HepG2 (cell line): ENCODE data around the gene HSD3B7. TPM values are rescaled to one million over a fixed set of nuclear protein-coding genes. Genes with fewer than 3 reads are reported as not detected.

Experiments used
- CC2D1A ChIP-seq: sonication (generic); formaldehyde crosslinking; IDR thresholded peaks from 2 replicates; pipeline ENCODE4 v1.8.1; 2023; ENCODE audit warnings: mild to moderate bottlenecking, missing genetic modification reagents
- EP300 ChIP-seq, 3 experiments: sonication (generic) in 1 of 3; formaldehyde crosslinking in 1 of 3; IDR thresholded peaks; 2 replicates each; pipeline versions ENCODE4 v1.5.1 to v1.6.1; 2011 to 2020; ENCODE audit warnings: low read depth in 2 of 3, low read length in 2 of 3, borderline replicate concordance in 1 of 3, improper control_type of control experiment in 1 of 3, mild to moderate bottlenecking in 1 of 3, missing genetic modification reagents in 1 of 3, moderate library complexity in 1 of 3
- FUBP1 ChIP-seq: sonication (generic); formaldehyde crosslinking; IDR thresholded peaks from 2 replicates; pipeline ENCODE4 v1.5.1; 2020; ENCODE audit warnings: missing genetic modification reagents, mild to moderate bottlenecking, borderline replicate concordance
- KDM6A ChIP-seq: IDR thresholded peaks from 2 replicates; pipeline ENCODE4 v1.6.1; 2016; ENCODE audit warnings: low read depth
- KLF16 ChIP-seq, 2 experiments: sonication (generic) in 1 of 2; formaldehyde crosslinking in 1 of 2; IDR thresholded peaks; 2 replicates each; pipeline versions ENCODE4 v1.6.1 to v1.8.0; 2016 to 2023; ENCODE audit warnings: missing genetic modification reagents in 2 of 2, missing compliant biosample characterization in 1 of 2
- NR2F6 ChIP-seq, 2 experiments: IDR thresholded peaks; 2 replicates each; pipeline ENCODE4 v1.6.1; 2016; ENCODE audit warnings: antibody characterized with exemption in 1 of 2, mild to moderate bottlenecking in 1 of 2
- PATZ1 ChIP-seq: sonication (generic); formaldehyde crosslinking; IDR thresholded peaks from 2 replicates; pipeline ENCODE4 v1.4.0; 2020; ENCODE audit warnings: missing genetic modification reagents
- SAFB2 ChIP-seq: sonication (generic); formaldehyde crosslinking; IDR thresholded peaks from 2 replicates; pipeline ENCODE4 v1.5.1; 2020; ENCODE audit warnings: missing genetic modification reagents, low read depth, mild to moderate bottlenecking, borderline replicate concordance
- SALL1 ChIP-seq: sonication (generic); formaldehyde crosslinking; IDR thresholded peaks from 2 replicates; pipeline ENCODE4 v1.8.0; 2022; ENCODE audit warnings: mild to moderate bottlenecking, missing genetic modification reagents
- SMC3 ChIP-seq: IDR thresholded peaks from 2 replicates; pipeline ENCODE4 v1.6.1; 2011; ENCODE audit warnings: low read length, improper control_type of control experiment
- UBTF ChIP-seq: sonication (generic); formaldehyde crosslinking; IDR thresholded peaks from 2 replicates; pipeline ENCODE4 v1.4.0; 2020; ENCODE audit warnings: mild to moderate bottlenecking, missing genetic modification reagents
- ZNF337 ChIP-seq: sonication (generic); formaldehyde crosslinking; IDR thresholded peaks from 2 replicates; pipeline ENCODE4 v1.5.1; 2020; ENCODE audit warnings: missing genetic modification reagents, low read depth, mild to moderate bottlenecking, borderline replicate concordance
- ZNF510 ChIP-seq: sonication (generic); formaldehyde crosslinking; IDR thresholded peaks from 2 replicates; pipeline ENCODE4 v1.4.0; 2020; ENCODE audit warnings: low read depth, mild to moderate bottlenecking, missing genetic modification reagents
- ZNF547 ChIP-seq: sonication (generic); formaldehyde crosslinking; IDR thresholded peaks from 2 replicates; pipeline ENCODE4 v1.5.1; 2020; ENCODE audit warnings: mild to moderate bottlenecking, missing genetic modification reagents
- ZNF609 ChIP-seq: sonication (generic); formaldehyde crosslinking; IDR thresholded peaks from 2 replicates; pipeline ENCODE4 v1.4.0; 2020; ENCODE audit warnings: mild to moderate bottlenecking, missing genetic modification reagents, borderline replicate concordance
- ZZZ3 ChIP-seq: sonication (generic); formaldehyde crosslinking; IDR thresholded peaks from 2 replicates; pipeline ENCODE4 v1.4.0; 2020; ENCODE audit warnings: missing genetic modification reagents, mild to moderate bottlenecking, borderline replicate concordance
- polyA plus RNA-seq, 8 experiments: library from polyadenylated mRNA; depleted of rRNA in 3 of 8; stranded (reverse) in 7 of 8; unstranded in 1 of 8; fragments of >200 nt; fragmentation: Illumina TruSeq in 4 of 8; extraction: Trizol in 4 of 8; gene quantifications; 2 replicates each; pipeline versions ENCODE4 v1.2.1 to v1.2.3, GENCODE V29; 2011 to 2016; ENCODE audit warnings: low read depth in 4 of 8, missing spikeins in 1 of 8, mixed read lengths in 1 of 8; ENCODE audit not compliant: insufficient read depth in 1 of 8
- total RNA-seq, 5 experiments: library from RNA; depleted of rRNA; stranded (reverse); fragments of >200 nt; fragmentation: Illumina TruSeq; extraction: Trizol; gene quantifications; 2 replicates each; pipeline ENCODE4 v1.2.3, GENCODE V29; 2016; ENCODE audit warnings: low read depth in 1 of 5

The HSD3B7 gene
- total and polyA plus RNA-seq, 2 of the 13 experiments (the other 11 are each of a cell fraction or from before 2014, with no cell fraction given): 32.9 to 69.7 TPM

GRCh38 chr16:31001507-31002249, 16.7 kb downstream of the HSD3B7 start (continued):
- TF ChIP-seq ZNF609: 0 out of 2 replicates have a peak, but pooled peaks have one; percentile 39
- TF ChIP-seq SMC3: no peak
- peak in 1 of 2 experiments; percentile 50; a peak in 1 of 4 replicates for TF ChIP-seq EP300 (IDR thresholded peaks at IDR 0.05; ENCODE audit: low read depth in 2 of 2, low read length in 2 of 2)
- no peak for TF ChIP-seq EP300 (CRISPR knock-in tag; IDR thresholded peaks at IDR 0.05; ENCODE audit: borderline replicate concordance)
- TF ChIP-seq ZNF510 (CRISPR knock-in tag): 0 out of 2 replicates have a peak, but pooled peaks have one; percentile 10
- no peak for TF ChIP-seq KDM6A
- TF ChIP-seq SALL1 (CRISPR knock-in tag): peak; percentile 76; the same call in 1 of the 2 replicates
- TF ChIP-seq PATZ1: peak; percentile 71
- TF ChIP-seq ZNF547 (CRISPR knock-in tag): peak; percentile 72
- 0 out of 2 replicates have a peak, but pooled peaks have one; percentile 70 for TF ChIP-seq SAFB2 (CRISPR knock-in tag)
- no peak for TF ChIP-seq KLF16 (CRISPR knock-in tag; IDR thresholded peaks at IDR 0.05)
- peak; percentile 71; the same call in 1 of the 2 replicates for TF ChIP-seq FUBP1 (CRISPR knock-in tag)
- TF ChIP-seq ZNF337 (CRISPR knock-in tag): 0 out of 2 replicates have a peak, but pooled peaks have one; percentile 10
- peak; percentile 67 for TF ChIP-seq UBTF
- TF ChIP-seq ZZZ3: 0 out of 2 replicates have a peak, but pooled peaks have one; percentile 44
- TF ChIP-seq NR2F6 (IDR thresholded peaks at IDR 0.05): peak; percentile 44; the same call in 1 of the 2 replicates
- peak; percentile 67 for TF ChIP-seq NR2F6 (CRISPR knock-in tag; IDR thresholded peaks at IDR 0.05)
- no peak for TF ChIP-seq CC2D1A (CRISPR knock-in tag)
